A549 (cell line): ENCODE data around the gene BCORL1. TPM values are rescaled to one million over a fixed set of nuclear protein-coding genes. Genes with fewer than 3 reads are reported as not detected.

Experiments
- ATAC-seq, 2 experiments: fragments of 200-7000 bp in 1 of 2; fragments of >200 bp in 1 of 2; cut with Nextera tagmentation in 1 of 2; cut with Tn5 transposase in 1 of 2; 3 replicates each; pipeline versions ENCODE4 v1.8.0 to v1.9.1; 2018 to 2020; ENCODE audit warnings: mild to moderate bottlenecking in 1 of 2, moderate library complexity in 1 of 2
- CTCF ChIA-PET: fragments of 300-600 bp; sonication (Branson Sonifier 250); formaldehyde crosslinking; extraction: SDS; loops from one replicate; lab custom pipeline; 2021; ENCODE audit warnings: antibody characterized with exemption, inconsistent platforms; lab: Yijun Ruan, JAX
- POLR2A ChIA-PET: fragments of 350-600 bp; formaldehyde crosslinking; extraction: SDS; loops from one replicate; lab custom pipeline; 2021; ENCODE audit warnings: antibody characterized with exemption, inconsistent platforms; lab: Yijun Ruan, JAX
- DNase-seq, 2 experiments: peaks; one replicate each; pipeline versions ENCODE4 v3.0.0 to v3.0.0-alpha.2; 2011 to 2016; ENCODE audit warnings: low read depth in 1 of 2, low spot score in 1 of 2
- FAIRE-seq: peaks from 2 replicates; lab custom pipeline; 2011; peaks lifted over from hg19 to GRCh38; lab: Jason Lieb, UNC
- H3K27ac ChIP-seq, 2 experiments: fragments of >200 bp; sonication (Bioruptor Twin); formaldehyde crosslinking; 3 replicates each; pipeline ENCODE4 v1.5.1; 2016 to 2017
- H3K4me1 ChIP-seq: fragments of >200 bp; sonication (Bioruptor Twin); formaldehyde crosslinking; 3 replicates; pipeline ENCODE4 v1.6.1; 2016
- H3K4me2 ChIP-seq: fragments of >200 bp; sonication (Bioruptor Twin); formaldehyde crosslinking; 3 replicates; pipeline ENCODE4 v1.6.1; 2016
- H3K4me3 ChIP-seq: fragments of >200 bp; sonication (Bioruptor Twin); formaldehyde crosslinking; 3 replicates; pipeline ENCODE4 v1.5.1; 2016
- H3K9me3 ChIP-seq: fragments of >200 bp; sonication (Bioruptor Twin); formaldehyde crosslinking; 3 replicates; pipeline ENCODE4 v1.6.1; 2016
- CBX8 ChIP-seq: fragments of 200-600 bp; sonication (generic); IDR thresholded peaks from 2 replicates; pipeline ENCODE4 v1.6.1; 2016
- CEBPB ChIP-seq, 2 experiments: fragments of >200 bp in 1 of 2; sonication (Bioruptor Twin) in 1 of 2; formaldehyde crosslinking in 1 of 2; IDR thresholded peaks; 2 replicates each; pipeline ENCODE4 v1.6.1; 2012 to 2016
- FOSB ChIP-seq: fragments of 250-450 bp; sonication (Bioruptor Pico); IDR thresholded peaks from 2 replicates; pipeline ENCODE4 v1.5.0; 2020; ENCODE audit warnings: mild to moderate bottlenecking, moderate library complexity
- FOXS1 ChIP-seq: fragments of 250-450 bp; sonication (Bioruptor Pico); IDR thresholded peaks from 2 replicates; pipeline ENCODE4 v1.5.0; 2020; ENCODE audit warnings: mild to moderate bottlenecking, moderate library complexity
- HEYL ChIP-seq: fragments of 250-450 bp; sonication (Bioruptor Pico); IDR thresholded peaks from 2 replicates; pipeline ENCODE4 v1.8.0; 2021; ENCODE audit warnings: mild to moderate bottlenecking, moderate library complexity
- HOXA7 ChIP-seq: fragments of 250-450 bp; sonication (Bioruptor Pico); IDR thresholded peaks from 2 replicates; pipeline ENCODE4 v1.5.0; 2020; ENCODE audit warnings: mild to moderate bottlenecking, moderate library complexity
- HOXB5 ChIP-seq: fragments of 250-450 bp; sonication (Bioruptor Pico); IDR thresholded peaks from 2 replicates; pipeline ENCODE4 v1.5.0; 2020; ENCODE audit warnings: mild to moderate bottlenecking, moderate library complexity
- JUN ChIP-seq, 2 experiments: fragments of >200 bp; sonication (Bioruptor Twin); formaldehyde crosslinking; IDR thresholded peaks; 2 replicates in 1 of 2; 3 replicates in 1 of 2; pipeline ENCODE4 v1.6.1; 2016 to 2017
- JUNB ChIP-seq: fragments of >200 bp; sonication (Bioruptor Twin); formaldehyde crosslinking; IDR thresholded peaks from 2 replicates; pipeline ENCODE4 v1.6.1; 2016
- KDM5A ChIP-seq: fragments of 200-600 bp; sonication (generic); IDR thresholded peaks from 2 replicates; pipeline ENCODE4 v1.6.1; 2016; ENCODE audit warnings: antibody characterized with exemption, mild to moderate bottlenecking
- MAZ ChIP-seq: fragments of 150-350 bp; IDR thresholded peaks from 2 replicates; pipeline ENCODE4 v1.6.1; 2014; ENCODE audit warnings: antibody characterized with exemption, low read depth, low read length, borderline replicate concordance
- MYC ChIP-seq: IDR thresholded peaks from 2 replicates; pipeline ENCODE4 v1.6.1; 2012; ENCODE audit warnings: mild to moderate bottlenecking, inconsistent platforms, low read length, improper control_type of control experiment, borderline replicate concordance
- NFE2L2 ChIP-seq: fragments of 150-350 bp; conservative IDR thresholded peaks from 2 replicates; pipeline ENCODE4 v1.6.1; 2014; ENCODE audit warnings: low read length
- RAD21 ChIP-seq, 2 experiments: fragments of >200 bp in 1 of 2; sonication (Bioruptor Twin) in 1 of 2; formaldehyde crosslinking in 1 of 2; IDR thresholded peaks in 1 of 2; conservative IDR thresholded peaks in 1 of 2; 2 replicates in 1 of 2; 3 replicates in 1 of 2; pipeline ENCODE4 v1.6.1; 2012 to 2018; ENCODE audit warnings: inconsistent platforms in 1 of 2
- RNF2 ChIP-seq: fragments of 200-600 bp; sonication (generic); IDR thresholded peaks from 2 replicates; pipeline ENCODE4 v1.6.1; 2016; ENCODE audit warnings: low read depth, mild to moderate bottlenecking, antibody characterized with exemption, moderate library complexity, borderline replicate concordance
- SREBF2 ChIP-seq: fragments of 450-650 bp; IDR thresholded peaks from 2 replicates; pipeline ENCODE4 v1.6.1; 2014; ENCODE audit warnings: mild to moderate bottlenecking, moderate library complexity
- TFCP2L1 ChIP-seq: fragments of 250-450 bp; sonication (Bioruptor Pico); IDR thresholded peaks from 2 replicates; pipeline ENCODE4 v1.5.0; 2021; ENCODE audit warnings: mild to moderate bottlenecking
- ZC3H11A ChIP-seq: fragments of 450-650 bp; IDR thresholded peaks from 2 replicates; pipeline ENCODE4 v1.6.1; 2014; ENCODE audit warnings: antibody characterized with exemption, mild to moderate bottlenecking
- ZNF302 ChIP-seq: fragments of 250-450 bp; sonication (Bioruptor Pico); IDR thresholded peaks from 2 replicates; pipeline ENCODE4 v1.9.0; 2021; ENCODE audit warnings: inconsistent platforms, mild to moderate bottlenecking, moderate library complexity
- WGBS: methylation state at CpG from one replicate; pipeline ENCODE4 v1.1.6; 2017; ENCODE audit errors: missing lambda C conversion rate; 5-methylcytosine and 5-hydroxymethylcytosine counted together
- polyA plus RNA-seq, 4 experiments: library from polyadenylated mRNA; depleted of rRNA in 3 of 4; stranded (reverse); fragments of >200 nt; fragmentation: RNase III in 1 of 4; extraction: RNeasy Plus Mini Kit Qiagen cat#74134 plus additional on column Dnase treatment in 1 of 4; gene quantifications; 2 replicates in 3 of 4; 3 replicates in 1 of 4; pipeline ENCODE4 v1.2.3, GENCODE V29; 2011 to 2017
- TF ChIP-seq, protein P1 (sequence below): IDR thresholded peaks from 2 replicates; pipeline ENCODE4 v1.6.1; 2012; ENCODE audit warnings: low read depth, borderline replicate concordance
- TF ChIP-seq, protein P2 (sequence below): fragments of 150-350 bp; IDR thresholded peaks from 2 replicates; pipeline ENCODE4 v1.6.1; 2014; ENCODE audit warnings: low read depth, mild to moderate bottlenecking, low read length
- TF ChIP-seq, protein P3 (sequence below): IDR thresholded peaks from 2 replicates; pipeline ENCODE4 v1.6.1; 2012
- TF ChIP-seq, protein P4 (sequence below): fragments of >200 bp; sonication (Bioruptor Twin); formaldehyde crosslinking; IDR thresholded peaks from 3 replicates; pipeline ENCODE4 v1.5.1; 2016
- TF ChIP-seq, protein P5 (sequence below): fragments of 250-450 bp; sonication (Bioruptor Pico); IDR thresholded peaks from 2 replicates; pipeline ENCODE4 v1.5.0; 2020; ENCODE audit warnings: low read depth, mild to moderate bottlenecking, moderate library complexity
- TF ChIP-seq, protein P6 (sequence below): fragments of 200-600 bp; sonication (generic); IDR thresholded peaks from 2 replicates; pipeline ENCODE4 v1.6.1; 2016; ENCODE audit warnings: antibody characterized with exemption, mild to moderate bottlenecking, moderate library complexity
- TF ChIP-seq, protein P7 (sequence below): fragments of 450-650 bp; IDR thresholded peaks from 2 replicates; pipeline ENCODE4 v1.6.1; 2014; ENCODE audit warnings: antibody characterized with exemption

The BCORL1 gene
- polyA plus RNA-seq, 2 of the 4 experiments (the other 2 are of a cell fraction), result 1.4 to 6.1 TPM

DNA sequence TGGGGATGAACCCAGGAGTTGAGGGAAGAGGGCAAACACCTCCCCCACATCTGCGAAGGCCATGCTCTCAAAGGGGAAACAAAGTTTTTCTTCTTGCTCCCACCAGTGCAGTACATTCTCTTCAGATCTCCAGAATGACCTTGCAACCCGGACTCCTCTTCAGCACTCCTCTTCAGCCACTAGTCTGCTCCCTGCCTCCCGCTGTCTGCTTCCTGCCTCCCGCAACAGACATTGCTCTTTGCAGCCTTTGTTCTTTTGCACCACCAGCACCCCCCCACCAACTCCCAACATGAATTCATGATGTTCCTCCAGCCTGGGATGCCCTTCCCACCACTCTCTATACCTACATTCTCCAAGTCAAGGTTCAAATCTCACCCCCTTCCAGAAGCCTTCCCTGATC is 44.4 kb upstream of the BCORL1 start:
- 77% methylated on average over 4 of the region's 4 CpGs for WGBS
- Histone ChIP-seq H3K4me1 (0 out of 3 replicates have a peak, but pooled peaks cover 1% of the 10 kb centered on the region), H3K9me3 (no peaks in the 10 kb centered on the region), H3K4me2 (no peak overlapping the region), H3K4me3 (no peak overlapping the region), H3K27ac (no peak overlapping the region)
- DNase-seq (no peak), ATAC-seq (no peak), FAIRE-seq (no peak)
- CTCF ChIA-PET, result interaction anchor here (1.2 kb wide), 1 partner anchor 13 kb away, joined by 4 read pairs; no protein-coding TSS in a partner anchor
- no peak for TF ChIP-seq JUN (IDR thresholded peaks at IDR 0.05)
- no peak for TF ChIP-seq HEYL (CRISPR knock-in tag)
- no peak for TF ChIP-seq MAZ
- TF ChIP-seq, protein P1, sequence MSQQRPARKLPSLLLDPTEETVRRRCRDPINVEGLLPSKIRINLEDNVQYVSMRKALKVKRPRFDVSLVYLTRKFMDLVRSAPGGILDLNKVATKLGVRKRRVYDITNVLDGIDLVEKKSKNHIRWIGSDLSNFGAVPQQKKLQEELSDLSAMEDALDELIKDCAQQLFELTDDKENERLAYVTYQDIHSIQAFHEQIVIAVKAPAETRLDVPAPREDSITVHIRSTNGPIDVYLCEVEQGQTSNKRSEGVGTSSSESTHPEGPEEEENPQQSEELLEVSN, result no peak
- no peak for TF ChIP-seq JUNB
- TF ChIP-seq ZC3H11A, result no peak
- no peak for TF ChIP-seq HOXA7 (CRISPR knock-in tag)
- TF ChIP-seq, protein P2, sequence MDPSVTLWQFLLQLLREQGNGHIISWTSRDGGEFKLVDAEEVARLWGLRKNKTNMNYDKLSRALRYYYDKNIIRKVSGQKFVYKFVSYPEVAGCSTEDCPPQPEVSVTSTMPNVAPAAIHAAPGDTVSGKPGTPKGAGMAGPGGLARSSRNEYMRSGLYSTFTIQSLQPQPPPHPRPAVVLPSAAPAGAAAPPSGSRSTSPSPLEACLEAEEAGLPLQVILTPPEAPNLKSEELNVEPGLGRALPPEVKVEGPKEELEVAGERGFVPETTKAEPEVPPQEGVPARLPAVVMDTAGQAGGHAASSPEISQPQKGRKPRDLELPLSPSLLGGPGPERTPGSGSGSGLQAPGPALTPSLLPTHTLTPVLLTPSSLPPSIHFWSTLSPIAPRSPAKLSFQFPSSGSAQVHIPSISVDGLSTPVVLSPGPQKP, result no peak
- no peak for TF ChIP-seq MYC
- TF ChIP-seq CBX8, result no peak
- TF ChIP-seq, protein P3, sequence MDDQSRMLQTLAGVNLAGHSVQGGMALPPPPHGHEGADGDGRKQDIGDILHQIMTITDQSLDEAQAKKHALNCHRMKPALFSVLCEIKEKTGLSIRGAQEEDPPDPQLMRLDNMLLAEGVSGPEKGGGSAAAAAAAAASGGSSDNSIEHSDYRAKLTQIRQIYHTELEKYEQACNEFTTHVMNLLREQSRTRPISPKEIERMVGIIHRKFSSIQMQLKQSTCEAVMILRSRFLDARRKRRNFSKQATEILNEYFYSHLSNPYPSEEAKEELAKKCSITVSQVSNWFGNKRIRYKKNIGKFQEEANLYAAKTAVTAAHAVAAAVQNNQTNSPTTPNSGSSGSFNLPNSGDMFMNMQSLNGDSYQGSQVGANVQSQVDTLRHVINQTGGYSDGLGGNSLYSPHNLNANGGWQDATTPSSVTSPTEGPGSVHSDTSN, result no peak
- TF ChIP-seq, protein P4, sequence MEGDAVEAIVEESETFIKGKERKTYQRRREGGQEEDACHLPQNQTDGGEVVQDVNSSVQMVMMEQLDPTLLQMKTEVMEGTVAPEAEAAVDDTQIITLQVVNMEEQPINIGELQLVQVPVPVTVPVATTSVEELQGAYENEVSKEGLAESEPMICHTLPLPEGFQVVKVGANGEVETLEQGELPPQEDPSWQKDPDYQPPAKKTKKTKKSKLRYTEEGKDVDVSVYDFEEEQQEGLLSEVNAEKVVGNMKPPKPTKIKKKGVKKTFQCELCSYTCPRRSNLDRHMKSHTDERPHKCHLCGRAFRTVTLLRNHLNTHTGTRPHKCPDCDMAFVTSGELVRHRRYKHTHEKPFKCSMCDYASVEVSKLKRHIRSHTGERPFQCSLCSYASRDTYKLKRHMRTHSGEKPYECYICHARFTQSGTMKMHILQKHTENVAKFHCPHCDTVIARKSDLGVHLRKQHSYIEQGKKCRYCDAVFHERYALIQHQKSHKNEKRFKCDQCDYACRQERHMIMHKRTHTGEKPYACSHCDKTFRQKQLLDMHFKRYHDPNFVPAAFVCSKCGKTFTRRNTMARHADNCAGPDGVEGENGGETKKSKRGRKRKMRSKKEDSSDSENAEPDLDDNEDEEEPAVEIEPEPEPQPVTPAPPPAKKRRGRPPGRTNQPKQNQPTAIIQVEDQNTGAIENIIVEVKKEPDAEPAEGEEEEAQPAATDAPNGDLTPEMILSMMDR, result no peak
- TF ChIP-seq HOXB5 (CRISPR knock-in tag), result no peak
- no peak for TF ChIP-seq CEBPB (IDR thresholded peaks at IDR 0.05)
- POLR2A ChIA-PET, result no interaction called here

DNA sequence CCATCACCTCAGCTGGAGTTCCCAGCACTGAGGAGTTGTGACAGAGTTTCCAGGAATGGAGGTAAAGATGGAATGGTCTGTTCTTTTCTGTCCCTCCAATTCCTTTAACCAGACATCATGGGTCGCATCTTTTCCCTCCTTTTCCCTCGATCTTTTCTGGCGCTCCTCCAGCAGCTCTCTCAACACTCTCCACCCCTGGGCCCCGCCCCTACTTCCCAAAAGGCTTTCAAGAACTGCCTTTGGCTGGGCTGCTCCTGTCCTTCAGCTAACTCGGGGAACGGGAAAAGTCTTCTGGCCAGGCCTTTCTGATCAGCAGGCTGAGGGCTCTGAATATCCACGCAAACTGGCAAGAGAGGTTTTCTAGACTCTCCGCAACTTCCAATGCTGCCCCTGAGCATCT is 42.4 kb upstream of the BCORL1 start:
- FAIRE-seq, result no peak
- CTCF ChIA-PET, result interaction anchor here (1.3 kb wide), 1 partner anchor 9 kb away, joined by 4 read pairs; no protein-coding TSS in a partner anchor

More for the DNA sequence above, 42.4 kb upstream of the BCORL1 start:
- ATAC-seq (no peak), DNase-seq (no peak)
- H3K9me3 ChIP-seq, result no peaks in the 10 kb centered on the region
- H3K4me1 ChIP-seq, result no peaks in the 10 kb centered on the region
- no peak overlapping the region for H3K27ac ChIP-seq
- POLR2A ChIA-PET, result no interaction called here
- 46% methylated on average over 8 of the region's 8 CpGs for WGBS
- no peak overlapping the region for H3K4me3 ChIP-seq
- H3K4me2 ChIP-seq, result no peak overlapping the region
- no peak for TF ChIP-seq ZNF302 (CRISPR knock-in tag)
- TF ChIP-seq, protein P3, result no peak
- TF ChIP-seq, protein P5, sequence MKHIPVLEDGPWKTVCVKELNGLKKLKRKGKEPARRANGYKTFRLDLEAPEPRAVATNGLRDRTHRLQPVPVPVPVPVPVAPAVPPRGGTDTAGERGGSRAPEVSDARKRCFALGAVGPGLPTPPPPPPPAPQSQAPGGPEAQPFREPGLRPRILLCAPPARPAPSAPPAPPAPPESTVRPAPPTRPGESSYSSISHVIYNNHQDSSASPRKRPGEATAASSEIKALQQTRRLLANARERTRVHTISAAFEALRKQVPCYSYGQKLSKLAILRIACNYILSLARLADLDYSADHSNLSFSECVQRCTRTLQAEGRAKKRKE (CRISPR knock-in tag), result no peak
- no peak for TF ChIP-seq FOSB (CRISPR knock-in tag)
- TF ChIP-seq, protein P6, sequence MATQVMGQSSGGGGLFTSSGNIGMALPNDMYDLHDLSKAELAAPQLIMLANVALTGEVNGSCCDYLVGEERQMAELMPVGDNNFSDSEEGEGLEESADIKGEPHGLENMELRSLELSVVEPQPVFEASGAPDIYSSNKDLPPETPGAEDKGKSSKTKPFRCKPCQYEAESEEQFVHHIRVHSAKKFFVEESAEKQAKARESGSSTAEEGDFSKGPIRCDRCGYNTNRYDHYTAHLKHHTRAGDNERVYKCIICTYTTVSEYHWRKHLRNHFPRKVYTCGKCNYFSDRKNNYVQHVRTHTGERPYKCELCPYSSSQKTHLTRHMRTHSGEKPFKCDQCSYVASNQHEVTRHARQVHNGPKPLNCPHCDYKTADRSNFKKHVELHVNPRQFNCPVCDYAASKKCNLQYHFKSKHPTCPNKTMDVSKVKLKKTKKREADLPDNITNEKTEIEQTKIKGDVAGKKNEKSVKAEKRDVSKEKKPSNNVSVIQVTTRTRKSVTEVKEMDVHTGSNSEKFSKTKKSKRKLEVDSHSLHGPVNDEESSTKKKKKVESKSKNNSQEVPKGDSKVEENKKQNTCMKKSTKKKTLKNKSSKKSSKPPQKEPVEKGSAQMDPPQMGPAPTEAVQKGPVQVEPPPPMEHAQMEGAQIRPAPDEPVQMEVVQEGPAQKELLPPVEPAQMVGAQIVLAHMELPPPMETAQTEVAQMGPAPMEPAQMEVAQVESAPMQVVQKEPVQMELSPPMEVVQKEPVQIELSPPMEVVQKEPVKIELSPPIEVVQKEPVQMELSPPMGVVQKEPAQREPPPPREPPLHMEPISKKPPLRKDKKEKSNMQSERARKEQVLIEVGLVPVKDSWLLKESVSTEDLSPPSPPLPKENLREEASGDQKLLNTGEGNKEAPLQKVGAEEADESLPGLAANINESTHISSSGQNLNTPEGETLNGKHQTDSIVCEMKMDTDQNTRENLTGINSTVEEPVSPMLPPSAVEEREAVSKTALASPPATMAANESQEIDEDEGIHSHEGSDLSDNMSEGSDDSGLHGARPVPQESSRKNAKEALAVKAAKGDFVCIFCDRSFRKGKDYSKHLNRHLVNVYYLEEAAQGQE, result no peak
- TF ChIP-seq, protein P7, sequence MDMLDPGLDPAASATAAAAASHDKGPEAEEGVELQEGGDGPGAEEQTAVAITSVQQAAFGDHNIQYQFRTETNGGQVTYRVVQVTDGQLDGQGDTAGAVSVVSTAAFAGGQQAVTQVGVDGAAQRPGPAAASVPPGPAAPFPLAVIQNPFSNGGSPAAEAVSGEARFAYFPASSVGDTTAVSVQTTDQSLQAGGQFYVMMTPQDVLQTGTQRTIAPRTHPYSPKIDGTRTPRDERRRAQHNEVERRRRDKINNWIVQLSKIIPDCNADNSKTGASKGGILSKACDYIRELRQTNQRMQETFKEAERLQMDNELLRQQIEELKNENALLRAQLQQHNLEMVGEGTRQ, result no peak
- no peak for TF ChIP-seq RNF2
- TF ChIP-seq FOXS1, result no peak
- TF ChIP-seq TFCP2L1, result no peak
- TF ChIP-seq RAD21 (conservative IDR thresholded peaks at IDR 0.05 in 1 of 2, IDR thresholded peaks at IDR 0.05 in 1 of 2), result no peak
- no peak for TF ChIP-seq SREBF2
- no peak for TF ChIP-seq HEYL (CRISPR knock-in tag)
- no peak for TF ChIP-seq NFE2L2
- TF ChIP-seq KDM5A, result no peak
